A549 (cell line): ENCODE results near the gene TECTB.

ENCODE experiments used
- CTCF ChIP-seq: fragments of >200 bp; sonication (Bioruptor Twin); formaldehyde crosslinking; IDR thresholded peaks from 3 replicates; pipeline ENCODE4 v1.5.1; 2016
- EP300 ChIP-seq, 2 experiments: fragments of >200 bp; sonication (Bioruptor Twin); formaldehyde crosslinking; IDR thresholded peaks; 2 replicates in 1 of 2; 3 replicates in 1 of 2; pipeline ENCODE4 v1.6.1; 2016 to 2017
- MYC ChIP-seq: IDR thresholded peaks from 2 replicates; pipeline ENCODE4 v1.6.1; 2012; ENCODE audit warnings: mild to moderate bottlenecking, inconsistent platforms, low read length, improper control_type of control experiment, borderline replicate concordance
- POLR2AphosphoS2 ChIP-seq: conservative IDR thresholded peaks from 2 replicates; pipeline ENCODE4 v1.6.1; 2012; ENCODE audit warnings: low read length, improper control_type of control experiment, inconsistent platforms
- USF2 ChIP-seq: fragments of 450-650 bp; IDR thresholded peaks from 2 replicates; pipeline ENCODE4 v1.6.1; 2014; ENCODE audit warnings: antibody characterized with exemption
- TF ChIP-seq, protein P1 (sequence below): IDR thresholded peaks from 2 replicates; pipeline ENCODE4 v1.6.1; 2012

- TF ChIP-seq CTCF = no peak
- no peak for TF ChIP-seq MYC
- TF ChIP-seq USF2 = no peak
- TF ChIP-seq, protein P1, sequence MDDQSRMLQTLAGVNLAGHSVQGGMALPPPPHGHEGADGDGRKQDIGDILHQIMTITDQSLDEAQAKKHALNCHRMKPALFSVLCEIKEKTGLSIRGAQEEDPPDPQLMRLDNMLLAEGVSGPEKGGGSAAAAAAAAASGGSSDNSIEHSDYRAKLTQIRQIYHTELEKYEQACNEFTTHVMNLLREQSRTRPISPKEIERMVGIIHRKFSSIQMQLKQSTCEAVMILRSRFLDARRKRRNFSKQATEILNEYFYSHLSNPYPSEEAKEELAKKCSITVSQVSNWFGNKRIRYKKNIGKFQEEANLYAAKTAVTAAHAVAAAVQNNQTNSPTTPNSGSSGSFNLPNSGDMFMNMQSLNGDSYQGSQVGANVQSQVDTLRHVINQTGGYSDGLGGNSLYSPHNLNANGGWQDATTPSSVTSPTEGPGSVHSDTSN = no peak
- TF ChIP-seq POLR2AphosphoS2 = no peak
- no peak for TF ChIP-seq EP300 (IDR thresholded peaks at IDR 0.05)
These were observed 4.3 kb upstream of the TECTB start for GRCh38 chr10:112278871-112279270.
